ENCODE data around the gene ATP4A.

The ATP4A gene

GRCh38 chr19:35559281-35559659 lies 4.2 kb downstream of the ATP4A start:
- Histone ChIP-seq H3K9me3 (ENCODE audit: insufficient read depth, low read length) (no peaks in the 10 kb centered on the region), H3K4me3 (ENCODE audit: insufficient read length, low read depth) (no peak overlapping the region), H3K36me3 (ENCODE audit: insufficient read depth, insufficient read length, low read length) (no peaks in the 10 kb centered on the region), H3K4me1 (ENCODE audit: insufficient read depth, insufficient read length) (peaks cover 9% of the 10 kb centered on the region), H3K9ac (ENCODE audit: insufficient read length, low read depth) (no peak overlapping the region), H3K27me3 (ENCODE audit: insufficient read depth, insufficient read length) (peaks cover 19% of the 10 kb centered on the region)
- no peak for DNase-seq (ENCODE audit: low read depth, low spot score)
- TF ChIP-seq YY1 (IDR thresholded peaks at IDR 0.05; ENCODE audit: insufficient read depth, insufficient read length) = no peak
- no peak for TF ChIP-seq ZNF274 (IDR thresholded peaks at IDR 0.05; ENCODE audit: low read depth, low read length)
- TF ChIP-seq SUZ12 (IDR thresholded peaks at IDR 0.05; ENCODE audit: extremely low read depth, insufficient read depth, insufficient read length) = no peak

DNA sequence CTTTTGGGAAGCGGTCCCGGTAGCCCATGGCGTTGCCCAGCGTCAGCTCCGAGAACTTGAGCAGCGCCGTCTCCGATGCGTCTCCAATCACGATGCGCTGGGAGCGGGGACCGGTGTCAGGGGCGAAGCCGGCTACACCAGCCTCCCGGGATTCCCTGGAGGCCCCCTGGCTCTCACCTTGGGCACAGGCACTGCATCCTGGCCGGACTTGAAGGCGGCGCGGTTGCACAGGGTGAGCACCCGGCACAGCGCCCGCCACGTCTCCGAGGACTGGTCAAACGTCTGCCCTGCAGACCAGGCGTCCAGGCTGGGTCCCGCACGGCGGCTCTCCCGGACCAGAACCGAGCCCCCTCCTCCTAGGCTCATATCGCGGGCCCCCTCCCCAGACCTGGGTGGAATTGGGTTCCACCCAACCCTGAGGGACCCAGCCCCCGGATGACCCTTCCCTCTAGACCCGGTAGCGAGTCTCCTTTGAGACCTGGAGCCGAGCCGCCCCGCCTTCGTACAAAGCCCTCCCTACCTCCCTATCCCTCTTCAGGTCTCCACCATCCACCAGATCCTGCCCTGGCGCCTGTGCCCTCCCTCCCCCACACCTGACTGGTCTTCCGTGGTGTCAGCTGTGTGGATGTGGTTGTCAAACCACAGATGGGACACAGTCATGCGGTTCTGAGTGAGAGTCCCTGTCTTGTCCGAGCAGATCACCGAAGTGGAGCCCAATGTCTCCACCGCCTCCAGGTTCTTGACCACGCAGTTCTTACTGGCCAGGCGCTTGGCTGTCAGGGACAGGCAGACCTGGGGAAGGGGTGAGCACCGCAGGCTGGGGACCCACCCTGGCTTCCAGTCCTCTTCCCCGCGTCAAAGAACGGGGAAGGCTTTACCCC lies 4.8 kb downstream of the ATP4A start:
- peak overlapping the region; percentile 42 for H3K9ac ChIP-seq (ENCODE audit: insufficient read length, low read depth)
- no peak for TF ChIP-seq YY1 (IDR thresholded peaks at IDR 0.05; ENCODE audit: insufficient read depth, insufficient read length)
- no peak for TF ChIP-seq SUZ12 (IDR thresholded peaks at IDR 0.05; ENCODE audit: extremely low read depth, insufficient read depth, insufficient read length)
- TF ChIP-seq ZNF274 (IDR thresholded peaks at IDR 0.05; ENCODE audit: low read depth, low read length) = no peak
- peak overlapping the region; percentile 32 for H3K4me3 ChIP-seq (ENCODE audit: insufficient read length, low read depth)
- H3K36me3 ChIP-seq (ENCODE audit: insufficient read depth, insufficient read length, low read length) = no peaks in the 10 kb centered on the region
- H3K27me3 ChIP-seq (ENCODE audit: insufficient read depth, insufficient read length) = peaks cover 19% of the 10 kb centered on the region
- H3K9me3 ChIP-seq (ENCODE audit: insufficient read depth, low read length) = no peaks in the 10 kb centered on the region
- H3K4me1 ChIP-seq (ENCODE audit: insufficient read depth, insufficient read length) = peaks cover 9% of the 10 kb centered on the region
- no peak for DNase-seq (ENCODE audit: low read depth, low spot score)

GRCh38 chr19:35557539-35558399 lies 5.7 kb downstream of the ATP4A start:
- peak overlapping the region; percentile 51 for H3K4me3 ChIP-seq (ENCODE audit: insufficient read length, low read depth)
- H3K27me3 ChIP-seq (ENCODE audit: insufficient read depth, insufficient read length) = peaks cover 19% of the 10 kb centered on the region
- H3K36me3 ChIP-seq (ENCODE audit: insufficient read depth, insufficient read length, low read length) = no peaks in the 10 kb centered on the region
- peaks cover 9% of the 10 kb centered on the region for H3K4me1 ChIP-seq (ENCODE audit: insufficient read depth, insufficient read length)
- no peaks in the 10 kb centered on the region for H3K9me3 ChIP-seq (ENCODE audit: insufficient read depth, low read length)
- TF ChIP-seq YY1 (IDR thresholded peaks at IDR 0.05; ENCODE audit: insufficient read depth, insufficient read length) = no peak
- TF ChIP-seq SUZ12 (IDR thresholded peaks at IDR 0.05; ENCODE audit: extremely low read depth, insufficient read depth, insufficient read length) = no peak
- TF ChIP-seq ZNF274 (IDR thresholded peaks at IDR 0.05; ENCODE audit: low read depth, low read length) = no peak
- H3K9ac ChIP-seq (ENCODE audit: insufficient read length, low read depth) = peak overlapping the region; percentile 32
- DNase-seq (ENCODE audit: low read depth, low spot score) = peak; percentile 75

DNA sequence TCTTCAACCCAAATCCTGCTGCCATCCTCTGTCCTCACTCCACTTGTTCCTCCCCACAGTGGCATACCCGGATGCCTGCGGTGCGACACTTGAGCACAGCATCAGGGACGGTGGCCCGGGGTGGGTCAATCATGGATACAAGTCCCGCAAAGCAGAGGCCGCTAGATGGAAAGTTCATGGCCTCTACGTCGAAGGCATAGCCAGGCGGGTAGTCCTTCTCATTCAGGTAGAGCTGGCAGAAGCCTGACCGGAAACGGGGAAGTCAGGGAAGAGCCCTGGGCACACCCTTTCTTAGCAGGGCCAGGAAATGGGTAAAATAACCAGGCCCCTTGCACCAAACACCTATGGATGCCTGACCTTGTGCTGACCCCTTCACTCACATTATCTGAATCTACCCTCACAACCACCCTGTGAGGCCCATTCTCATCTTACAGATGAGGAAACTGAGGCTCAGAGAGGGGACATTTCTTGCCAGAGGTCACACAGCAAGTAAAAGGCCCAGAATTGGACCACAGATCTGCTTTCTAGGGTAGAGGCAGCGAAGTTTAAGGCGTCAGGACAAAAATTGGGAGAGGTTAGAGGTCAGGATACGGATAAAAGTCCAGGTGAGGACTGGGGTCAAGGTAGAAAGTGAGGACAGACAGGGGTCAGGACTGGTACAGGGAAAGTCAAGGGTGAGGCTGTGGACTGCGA lies 6.5 kb downstream of the ATP4A start:
- peak overlapping the region; percentile 28 for H3K4me3 ChIP-seq (ENCODE audit: insufficient read length, low read depth)
- no peak for TF ChIP-seq YY1 (IDR thresholded peaks at IDR 0.05; ENCODE audit: insufficient read depth, insufficient read length)
- TF ChIP-seq ZNF274 (IDR thresholded peaks at IDR 0.05; ENCODE audit: low read depth, low read length) = no peak
- TF ChIP-seq SUZ12 (IDR thresholded peaks at IDR 0.05; ENCODE audit: extremely low read depth, insufficient read depth, insufficient read length) = no peak
- no peak for DNase-seq (ENCODE audit: low read depth, low spot score)
- peaks cover 9% of the 10 kb centered on the region for H3K4me1 ChIP-seq (ENCODE audit: insufficient read depth, insufficient read length)
- peak overlapping the region; percentile 32 for H3K9ac ChIP-seq (ENCODE audit: insufficient read length, low read depth)
- H3K9me3 ChIP-seq (ENCODE audit: insufficient read depth, low read length) = no peaks in the 10 kb centered on the region
- H3K36me3 ChIP-seq (ENCODE audit: insufficient read depth, insufficient read length, low read length) = no peaks in the 10 kb centered on the region
- peaks cover 19% of the 10 kb centered on the region for H3K27me3 ChIP-seq (ENCODE audit: insufficient read depth, insufficient read length)

- Histone ChIP-seq H3K27me3 (ENCODE audit: insufficient read depth, insufficient read length) (peaks cover 19% of the 10 kb centered on the region), H3K4me3 (ENCODE audit: insufficient read length, low read depth) (no peak overlapping the region), H3K36me3 (ENCODE audit: insufficient read depth, insufficient read length, low read length) (peaks cover 3% of the 10 kb centered on the region), H3K9ac (ENCODE audit: insufficient read length, low read depth) (no peak overlapping the region), H3K4me1 (ENCODE audit: insufficient read depth, insufficient read length) (peaks cover 9% of the 10 kb centered on the region), H3K9me3 (ENCODE audit: insufficient read depth, low read length) (no peaks in the 10 kb centered on the region)
- no peak for DNase-seq (ENCODE audit: low read depth, low spot score)
- no peak for TF ChIP-seq ZNF274 (IDR thresholded peaks at IDR 0.05; ENCODE audit: low read depth, low read length)
- TF ChIP-seq YY1 (IDR thresholded peaks at IDR 0.05; ENCODE audit: insufficient read depth, insufficient read length) = no peak
- TF ChIP-seq SUZ12 (IDR thresholded peaks at IDR 0.05; ENCODE audit: extremely low read depth, insufficient read depth, insufficient read length) = no peak
Measured at GRCh38 chr19:35556025-35556590, 7.3 kb downstream of the ATP4A start.

DNA sequence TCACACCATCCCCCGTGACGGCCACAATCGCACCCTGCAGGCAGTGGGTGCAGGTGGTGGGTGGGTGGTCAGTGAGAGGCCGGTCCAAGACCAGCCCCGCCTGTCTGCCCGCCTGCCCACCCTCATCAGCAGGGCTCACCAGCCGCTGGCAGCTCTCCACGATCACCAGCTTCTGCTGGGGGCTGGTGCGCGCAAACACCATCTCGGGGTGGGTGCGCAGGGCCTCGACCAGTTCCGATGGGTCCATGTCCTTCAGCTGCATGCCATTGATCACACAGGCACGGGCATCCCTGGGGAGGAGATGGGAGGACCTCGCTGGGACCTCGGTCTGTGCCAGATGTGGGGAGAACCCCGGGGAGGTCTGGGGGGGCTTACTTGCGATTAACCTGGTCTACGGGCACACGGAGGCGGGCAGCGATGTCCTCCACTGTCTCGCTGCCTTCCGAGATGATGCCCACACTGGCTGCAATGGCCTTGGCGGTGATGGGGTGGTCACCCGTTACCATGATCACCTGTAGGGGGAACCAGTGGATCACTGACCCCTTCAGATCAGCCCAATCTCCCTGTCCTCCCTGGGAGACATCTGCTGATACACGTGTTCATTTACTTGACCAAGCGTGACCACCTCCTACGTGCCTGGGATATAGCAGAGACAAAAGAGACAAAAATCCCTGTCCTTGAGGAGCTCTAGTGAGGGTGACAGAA lies 8.0 kb downstream of the ATP4A start:
- peak; percentile 23 for DNase-seq (ENCODE audit: low read depth, low spot score)
- Histone ChIP-seq H3K4me1 (ENCODE audit: insufficient read depth, insufficient read length) (peaks cover 9% of the 10 kb centered on the region), H3K27me3 (ENCODE audit: insufficient read depth, insufficient read length) (peaks cover 19% of the 10 kb centered on the region), H3K4me3 (ENCODE audit: insufficient read length, low read depth) (no peak overlapping the region), H3K9ac (ENCODE audit: insufficient read length, low read depth) (no peak overlapping the region), H3K9me3 (ENCODE audit: insufficient read depth, low read length) (no peaks in the 10 kb centered on the region), H3K36me3 (ENCODE audit: insufficient read depth, insufficient read length, low read length) (peaks cover 9% of the 10 kb centered on the region)
- no peak for TF ChIP-seq ZNF274 (IDR thresholded peaks at IDR 0.05; ENCODE audit: low read depth, low read length)
- no peak for TF ChIP-seq SUZ12 (IDR thresholded peaks at IDR 0.05; ENCODE audit: extremely low read depth, insufficient read depth, insufficient read length)
- no peak for TF ChIP-seq YY1 (IDR thresholded peaks at IDR 0.05; ENCODE audit: insufficient read depth, insufficient read length)
